ENCODE measurements around the gene IER5.

DNA sequence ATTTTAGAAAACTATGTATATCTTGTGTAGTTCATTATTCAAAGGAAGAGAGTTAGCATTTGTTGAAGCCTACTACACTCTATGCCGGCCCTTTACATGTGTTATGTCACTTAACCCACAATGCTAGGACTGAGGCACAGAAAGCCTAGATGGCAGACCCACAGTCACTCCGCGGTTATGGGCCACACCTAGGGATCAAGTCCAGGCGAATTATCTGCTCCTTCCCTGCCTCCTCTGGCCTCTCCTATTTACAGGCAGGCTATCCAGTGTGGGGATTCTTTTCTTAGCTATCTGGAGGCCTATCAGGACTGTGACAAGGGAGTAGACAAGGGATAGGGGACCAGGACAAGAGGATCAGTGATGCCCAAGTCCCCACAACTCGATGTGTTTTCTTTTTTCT lies 33.0 kb downstream of the IER5 start:
- TF ChIP-seq, protein P1, sequence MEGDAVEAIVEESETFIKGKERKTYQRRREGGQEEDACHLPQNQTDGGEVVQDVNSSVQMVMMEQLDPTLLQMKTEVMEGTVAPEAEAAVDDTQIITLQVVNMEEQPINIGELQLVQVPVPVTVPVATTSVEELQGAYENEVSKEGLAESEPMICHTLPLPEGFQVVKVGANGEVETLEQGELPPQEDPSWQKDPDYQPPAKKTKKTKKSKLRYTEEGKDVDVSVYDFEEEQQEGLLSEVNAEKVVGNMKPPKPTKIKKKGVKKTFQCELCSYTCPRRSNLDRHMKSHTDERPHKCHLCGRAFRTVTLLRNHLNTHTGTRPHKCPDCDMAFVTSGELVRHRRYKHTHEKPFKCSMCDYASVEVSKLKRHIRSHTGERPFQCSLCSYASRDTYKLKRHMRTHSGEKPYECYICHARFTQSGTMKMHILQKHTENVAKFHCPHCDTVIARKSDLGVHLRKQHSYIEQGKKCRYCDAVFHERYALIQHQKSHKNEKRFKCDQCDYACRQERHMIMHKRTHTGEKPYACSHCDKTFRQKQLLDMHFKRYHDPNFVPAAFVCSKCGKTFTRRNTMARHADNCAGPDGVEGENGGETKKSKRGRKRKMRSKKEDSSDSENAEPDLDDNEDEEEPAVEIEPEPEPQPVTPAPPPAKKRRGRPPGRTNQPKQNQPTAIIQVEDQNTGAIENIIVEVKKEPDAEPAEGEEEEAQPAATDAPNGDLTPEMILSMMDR (IDR thresholded peaks at IDR 0.05): no peak
- TF ChIP-seq TCF7L2 (IDR thresholded peaks at IDR 0.05; ENCODE audit: low read depth, low read length) (no peak), REST (IDR thresholded peaks at IDR 0.05; ENCODE audit: insufficient read depth in 1 of 2, low read depth in 2 of 2, low read length in 1 of 2) (no peak), SIN3A (IDR thresholded peaks at IDR 0.05; ENCODE audit: borderline replicate concordance, insufficient read depth, low read depth, low read length) (no peak)
